Renal cortex interstitium (tissue), 11 donors: ENCODE measurements around the gene RALGAPA2. TPM values are rescaled to one million over a fixed set of nuclear protein-coding genes. Genes with fewer than 3 reads are reported as not detected.
"Not testable (repeated sequence)": the region's sequence is repeated elsewhere in the genome, so short reads cannot be mapped to it uniquely, and the experiment has no call there.

Experiments used
- DNase-seq, 11 donors: peaks; one replicate each; pipeline ENCODE4 v3.0.0-alpha.2; 2013; ENCODE audit warnings: low read depth in 9 of 11, low spot score in 4 of 11; ENCODE audit errors: extremely low read depth in 1 of 11
- polyA plus RNA-seq, 3 donors: library from polyadenylated mRNA; unstranded; fragments of 120-200 nt; gene quantifications; one replicate each; pipeline ENCODE4 v1.2.1, GENCODE V29; 2013; ENCODE audit not compliant: insufficient read length in 3 of 3

Gene RALGAPA2
- polyA plus RNA-seq, 3 donors: 17.4 to 21.7 (median 17.7) TPM

GRCh38 chr20:20557406-20557805 lies 155.0 kb downstream of the RALGAPA2 start:
- no peak for DNase-seq

- no peak for DNase-seq
Observed at GRCh38 chr20:20555838-20556237, 156.6 kb downstream of the RALGAPA2 start.

GRCh38 chr20:20554951-20555350 lies 157.5 kb downstream of the RALGAPA2 start:
- DNase-seq: no peak

- no peak for DNase-seq
Observed at GRCh38 chr20:20553541-20553940, 158.9 kb downstream of the RALGAPA2 start.

- DNase-seq: no peak
Observed at GRCh38 chr20:20552076-20552475, 160.4 kb downstream of the RALGAPA2 start.

- no peak for DNase-seq
Observed at GRCh38 chr20:20551409-20551808, 161.0 kb downstream of the RALGAPA2 start.

GRCh38 chr20:20549704-20550103 lies 162.7 kb downstream of the RALGAPA2 start:
- no peak for DNase-seq

- no peak for DNase-seq
Observed at GRCh38 chr20:20549267-20549612, 163.2 kb downstream of the RALGAPA2 start.

GRCh38 chr20:20548527-20549266 lies 163.7 kb downstream of the RALGAPA2 start:
- DNase-seq: no peak

- DNase-seq: no peak
Observed at GRCh38 chr20:20547876-20548266, 164.6 kb downstream of the RALGAPA2 start.

GRCh38 chr20:20547221-20547875 lies 165.1 kb downstream of the RALGAPA2 start:
- no peak for DNase-seq

- DNase-seq: no peak
Observed at GRCh38 chr20:20546402-20546801, 166.0 kb downstream of the RALGAPA2 start.

- DNase-seq: not testable (repeated sequence)
Observed at GRCh38 chr20:20543348-20543747, 169.1 kb downstream of the RALGAPA2 start.

- no peak for DNase-seq
Observed at GRCh38 chr20:20536240-20536933, 176.1 kb downstream of the RALGAPA2 start.

GRCh38 chr20:20535051-20535450 lies 177.4 kb downstream of the RALGAPA2 start:
- DNase-seq: no peak

- DNase-seq: no peak
Observed at GRCh38 chr20:20531283-20531682, 181.2 kb downstream of the RALGAPA2 start.

- DNase-seq: no peak
Observed at GRCh38 chr20:20530428-20531151, 181.9 kb downstream of the RALGAPA2 start.

- DNase-seq: no peak
Observed at GRCh38 chr20:20529597-20529996, 182.8 kb downstream of the RALGAPA2 start.

- peak in 9 of 11 donors; percentile 3 to 24 (median 12) for DNase-seq
Observed at GRCh38 chr20:20528861-20529260, 183.6 kb downstream of the RALGAPA2 start.

GRCh38 chr20:20527661-20528060 lies 184.8 kb downstream of the RALGAPA2 start:
- no peak for DNase-seq
